Activated CD4-positive, alpha-beta T cell treated with anti-CD3 and anti-CD28 coated beads, Interleukin-2, amount 10 ng/mL, durations not matched to agents 24 days and 14 days (primary cell): ENCODE measurements around the gene MYLK4. TPM values are rescaled to one million over a fixed set of nuclear protein-coding genes. Genes with fewer than 3 reads are reported as not detected.
"Not testable (repeated sequence)": the region's sequence is repeated elsewhere in the genome, so short reads cannot be mapped to it uniquely, and the experiment has no call there.

ENCODE experiments used
- DNase-seq: peaks from one replicate; pipeline ENCODE4 v3.0.0; 2022
- H3K27ac Mint-ChIP-seq: one replicate; pipeline ENCODE4 v1.8.0; 2022; ENCODE audit warnings: mild to moderate bottlenecking, mixed read lengths
- H3K27me3 Mint-ChIP-seq: one replicate; pipeline ENCODE4 v1.8.0; 2022; ENCODE audit warnings: mixed read lengths
- H3K36me3 Mint-ChIP-seq: one replicate; pipeline ENCODE4 v1.8.0; 2022; ENCODE audit warnings: low read depth, mild to moderate bottlenecking, mixed read lengths
- H3K4me1 Mint-ChIP-seq: one replicate; pipeline ENCODE4 v1.8.0; 2021; ENCODE audit warnings: mixed read lengths
- H3K4me3 Mint-ChIP-seq: one replicate; pipeline ENCODE4 v1.8.0; 2022; ENCODE audit warnings: mild to moderate bottlenecking, moderate library complexity, mixed read lengths
- H3K9me3 Mint-ChIP-seq: one replicate; pipeline ENCODE4 v1.8.0; 2021; ENCODE audit warnings: mixed read lengths
- intact Hi-C: fragments of 100-400 bp; cut with micrococcal nuclease; formaldehyde crosslinking; loops from one replicate; pipeline ENCODE4 v1.15.1; 2023
- total RNA-seq: library from RNA; stranded (reverse); gene quantifications from 2 replicates; pipeline ENCODE4 v1.2.3, GENCODE V29; 2022

MYLK4 gene
- total RNA-seq, 1 donor from 2014 or later, result 0.14 TPM

DNA sequence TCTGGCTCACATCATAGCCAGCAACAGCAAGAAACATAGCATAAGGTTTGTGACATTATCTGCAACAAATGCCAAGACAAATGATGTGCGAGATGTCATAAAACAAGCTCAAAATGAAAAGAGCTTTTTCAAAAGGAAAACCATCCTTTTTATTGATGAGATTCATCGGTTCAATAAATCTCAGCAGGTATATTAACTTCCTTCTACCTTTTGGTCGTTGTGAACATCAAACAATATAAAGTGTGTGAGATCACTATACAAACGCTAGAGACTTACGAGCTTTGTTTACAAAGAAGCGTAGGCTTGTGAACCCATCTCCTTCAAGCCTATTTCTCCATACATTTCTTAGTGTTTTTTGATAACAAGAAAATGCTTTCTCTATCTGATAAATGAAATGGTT is 18.0 kb upstream of the MYLK4 start:
- peaks cover 54% of the 10 kb centered on the region for H3K4me1 Mint-ChIP-seq
- intact Hi-C loops, result loop anchor here (5.0 kb wide), 2 partner anchors 134 to 521 kb away; partner anchors contain the start of genes GMDS and SERPINB9
- peak overlapping the region; percentile 88 for H3K4me3 Mint-ChIP-seq
- H3K27ac Mint-ChIP-seq, result no peak overlapping the region
- peaks cover 39% of the 10 kb centered on the region for H3K36me3 Mint-ChIP-seq
- DNase-seq, result no peak
- no peaks in the 10 kb centered on the region for H3K27me3 Mint-ChIP-seq
- no peaks in the 10 kb centered on the region for H3K9me3 Mint-ChIP-seq

GRCh38 chr6:2767657-2768524 is 17.2 kb upstream of the MYLK4 start:
- DNase-seq, result peak; percentile 67
- H3K9me3 Mint-ChIP-seq, result no peaks in the 10 kb centered on the region
- H3K27me3 Mint-ChIP-seq, result no peaks in the 10 kb centered on the region
- peaks cover 33% of the 10 kb centered on the region for H3K36me3 Mint-ChIP-seq
- H3K4me3 Mint-ChIP-seq, result peak overlapping the region; percentile 88
- intact Hi-C loops, result loop anchor here (5.0 kb wide), 2 partner anchors 134 to 521 kb away; partner anchors contain the start of genes GMDS and SERPINB9
- peaks cover 47% of the 10 kb centered on the region for H3K4me1 Mint-ChIP-seq
- peak overlapping the region; percentile 22 for H3K27ac Mint-ChIP-seq

DNA sequence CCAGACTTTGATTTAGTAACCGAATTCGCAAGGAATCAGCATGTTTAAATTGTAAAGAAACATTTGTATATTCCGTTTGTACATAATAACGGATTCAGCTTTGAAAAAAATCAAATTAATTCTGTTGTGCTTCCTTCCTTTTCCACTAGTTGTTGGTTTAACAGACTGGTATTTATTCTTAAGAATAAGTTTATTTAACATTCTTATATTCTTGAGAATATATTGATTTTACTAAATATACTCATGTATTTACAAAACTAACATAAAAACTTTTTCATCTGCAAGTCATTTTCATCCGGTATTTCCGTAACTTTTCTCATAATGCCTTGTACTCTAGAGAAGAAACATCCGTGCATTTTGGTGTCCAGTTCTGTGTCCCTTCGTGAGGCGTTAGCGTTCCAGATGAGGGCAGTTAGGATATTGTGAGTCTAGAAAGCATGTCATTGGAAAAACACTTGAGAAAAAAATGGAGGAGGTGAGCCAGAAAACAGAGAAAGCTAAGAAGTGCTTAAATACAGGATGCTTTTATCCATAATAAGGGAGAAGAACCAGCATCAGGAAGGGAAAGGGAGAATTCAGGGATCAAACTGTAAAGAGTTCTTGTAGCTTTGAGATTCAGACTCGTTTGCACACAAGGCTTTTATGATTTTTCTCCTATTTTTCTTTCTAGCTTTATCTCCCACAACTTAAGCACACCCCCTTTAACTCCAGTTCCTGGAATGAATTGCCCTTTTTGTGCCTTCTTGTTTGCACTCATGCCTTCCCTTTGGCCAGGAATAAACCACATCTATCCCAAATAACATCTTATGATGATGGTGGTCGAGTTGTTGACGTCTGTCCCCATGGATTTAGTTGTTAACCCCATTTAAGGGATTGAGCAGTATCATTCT is 16.3 kb upstream of the MYLK4 start:
- Mint-ChIP-seq H3K9me3 (no peaks in the 10 kb centered on the region), H3K27me3 (no peaks in the 10 kb centered on the region), H3K4me3 (peak overlapping the region; percentile 88), H3K4me1 (peaks cover 43% of the 10 kb centered on the region), H3K27ac (peak overlapping the region; percentile 92), H3K36me3 (peaks cover 29% of the 10 kb centered on the region)
- intact Hi-C loops, result loop anchor here (5.0 kb wide), 2 partner anchors 135 to 520 kb away; partner anchors contain the start of genes GMDS and SERPINB9
- DNase-seq, result no peak

- peaks cover 27% of the 10 kb centered on the region for H3K36me3 Mint-ChIP-seq
- peaks cover 43% of the 10 kb centered on the region for H3K4me1 Mint-ChIP-seq
- H3K27ac Mint-ChIP-seq, result peak overlapping the region; percentile 92
- H3K4me3 Mint-ChIP-seq, result peak overlapping the region; percentile 88
- H3K27me3 Mint-ChIP-seq, result no peaks in the 10 kb centered on the region
- intact Hi-C loops, result loop anchor here (1.0 to 5.0 kb wide), 7 partner anchors 76 to 519 kb away; partner anchors contain the start of genes GMDS, NQO2, PSMG4 and RIPK1
- no peaks in the 10 kb centered on the region for H3K9me3 Mint-ChIP-seq
- DNase-seq, result peak; percentile 86
Observed at GRCh38 chr6:2765896-2766766, 15.4 kb upstream of the MYLK4 start.

DNA sequence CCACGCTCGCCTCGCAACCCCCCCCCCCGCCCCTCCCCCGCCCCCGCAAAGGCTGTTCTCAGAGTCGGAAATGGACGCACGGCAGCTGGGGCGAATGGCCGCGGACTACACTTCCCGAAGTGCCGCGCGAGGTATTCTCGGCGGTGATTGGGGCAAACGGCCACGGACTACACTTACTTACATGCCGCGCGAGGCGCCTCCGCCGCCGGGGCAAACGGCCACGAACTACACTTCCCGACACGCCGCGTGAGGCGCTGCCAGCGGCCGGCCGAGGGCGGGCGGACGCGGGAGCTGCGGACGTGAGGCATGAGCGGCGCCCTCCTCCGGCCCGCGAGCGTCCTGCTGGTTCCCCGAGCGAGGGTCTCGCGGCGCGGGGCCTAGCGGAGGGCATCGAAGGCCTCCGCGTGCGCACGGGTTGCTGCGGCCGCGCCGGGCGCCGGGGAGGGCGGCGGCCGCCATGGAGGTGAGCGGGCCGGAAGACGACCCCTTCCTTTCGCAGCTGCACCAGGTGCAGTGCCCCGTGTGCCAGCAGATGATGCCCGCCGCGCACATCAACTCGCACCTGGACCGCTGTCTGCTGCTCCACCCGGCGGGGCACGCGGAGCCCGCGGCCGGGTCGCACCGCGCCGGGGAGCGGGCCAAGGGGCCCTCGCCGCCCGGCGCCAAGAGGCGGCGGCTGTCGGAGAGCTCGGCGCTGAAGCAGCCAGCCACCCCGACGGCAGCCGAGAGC is 14.6 kb upstream of the MYLK4 start, which contains the start of gene WRNIP1:
WRNIP1 (plus strand) TSS at position 228 of the 730 bp plus-strand sequence; CDS start at position 458, 230 bp downstream.
- Mint-ChIP-seq H3K36me3 (peaks cover 23% of the 10 kb centered on the region), H3K4me3 (peak within 1 kb of the TSS; percentile 88), H3K27ac (peak within 1 kb of the TSS; percentile 95), H3K27me3 (no peaks in the 10 kb centered on the region), H3K4me1 (peaks cover 45% of the 10 kb centered on the region), H3K9me3 (no peaks in the 10 kb centered on the region)
- peak; percentile 99 for DNase-seq
- intact Hi-C loops, result loop anchor here (1.0 to 5.0 kb wide), 7 partner anchors 77 to 518 kb away; partner anchors contain the start of genes GMDS, NQO2, PSMG4 and RIPK1

GRCh38 chr6:2764610-2765165 is 14.0 kb upstream of the MYLK4 start:
- Mint-ChIP-seq H3K27me3 (no peaks in the 10 kb centered on the region), H3K4me1 (peaks cover 39% of the 10 kb centered on the region), H3K36me3 (peaks cover 17% of the 10 kb centered on the region), H3K4me3 (peak overlapping the region; percentile 88), H3K27ac (peak overlapping the region; percentile 95), H3K9me3 (no peaks in the 10 kb centered on the region)
- intact Hi-C loops, result loop anchor here (1.0 to 5.0 kb wide), 7 partner anchors 78 to 517 kb away; partner anchors contain the start of genes GMDS, NQO2, PSMG4 and RIPK1
- DNase-seq, result peak; percentile 90

DNA sequence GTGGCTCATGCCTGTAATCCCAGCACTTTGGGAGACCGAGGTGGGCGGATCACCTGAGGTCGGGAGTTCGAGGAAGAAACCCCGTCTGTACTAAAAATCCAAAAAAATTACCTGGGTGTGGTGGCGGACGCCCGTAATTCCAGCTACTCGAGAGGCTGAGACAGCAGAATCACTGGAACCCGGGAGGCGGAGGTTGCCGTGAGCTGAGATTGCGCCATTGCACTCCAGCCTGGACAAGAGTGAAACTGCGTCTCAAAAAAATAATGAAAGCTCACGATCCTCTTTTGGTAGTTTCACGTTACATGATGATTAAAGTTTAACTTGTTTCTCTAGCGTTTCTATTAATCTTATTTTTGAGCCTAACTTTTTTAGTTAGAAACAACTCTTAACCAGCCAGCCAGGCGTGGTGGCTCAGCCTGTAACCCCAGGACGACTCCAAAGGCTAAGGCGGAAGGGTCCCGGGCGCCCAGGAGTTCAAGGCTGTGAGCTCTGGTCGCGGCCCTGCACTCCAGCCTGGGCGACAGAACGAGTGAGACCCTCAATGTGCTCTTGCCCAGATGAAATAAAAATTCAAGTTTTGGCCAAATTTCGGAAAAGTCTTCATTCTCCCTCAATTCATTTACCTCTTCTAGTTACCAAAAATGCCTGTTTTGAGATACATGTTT is 13.3 kb upstream of the MYLK4 start:
- Mint-ChIP-seq H3K27me3 (no peaks in the 10 kb centered on the region), H3K4me3 (peak overlapping the region; percentile 88), H3K9me3 (no peaks in the 10 kb centered on the region), H3K27ac (peak overlapping the region; percentile 95), H3K36me3 (peaks cover 17% of the 10 kb centered on the region), H3K4me1 (peaks cover 36% of the 10 kb centered on the region)
- no peak for DNase-seq
- intact Hi-C loops, result loop anchor here (2.0 kb wide), 1 partner anchor 495 kb away; the partner anchor contains the start of gene PSMG4

GRCh38 chr6:2763345-2763841 is 12.7 kb upstream of the MYLK4 start:
- H3K36me3 Mint-ChIP-seq, result peaks cover 12% of the 10 kb centered on the region
- peaks cover 2% of the 10 kb centered on the region for H3K27me3 Mint-ChIP-seq
- H3K9me3 Mint-ChIP-seq, result no peaks in the 10 kb centered on the region
- no peak for DNase-seq
- intact Hi-C loops, result no loop called here
- H3K4me1 Mint-ChIP-seq, result peaks cover 31% of the 10 kb centered on the region
- H3K4me3 Mint-ChIP-seq, result no peak overlapping the region
- no peak overlapping the region for H3K27ac Mint-ChIP-seq

- DNase-seq, result peak; percentile 67
- H3K4me3 Mint-ChIP-seq, H3K9me3 Mint-ChIP-seq, H3K27ac Mint-ChIP-seq, H3K27me3 Mint-ChIP-seq, H3K36me3 Mint-ChIP-seq, intact Hi-C loops: not testable (repeated sequence)
- peaks cover 25% of the 10 kb centered on the region for H3K4me1 Mint-ChIP-seq
Observed at GRCh38 chr6:2762868-2763267, 12.1 kb upstream of the MYLK4 start.

DNA sequence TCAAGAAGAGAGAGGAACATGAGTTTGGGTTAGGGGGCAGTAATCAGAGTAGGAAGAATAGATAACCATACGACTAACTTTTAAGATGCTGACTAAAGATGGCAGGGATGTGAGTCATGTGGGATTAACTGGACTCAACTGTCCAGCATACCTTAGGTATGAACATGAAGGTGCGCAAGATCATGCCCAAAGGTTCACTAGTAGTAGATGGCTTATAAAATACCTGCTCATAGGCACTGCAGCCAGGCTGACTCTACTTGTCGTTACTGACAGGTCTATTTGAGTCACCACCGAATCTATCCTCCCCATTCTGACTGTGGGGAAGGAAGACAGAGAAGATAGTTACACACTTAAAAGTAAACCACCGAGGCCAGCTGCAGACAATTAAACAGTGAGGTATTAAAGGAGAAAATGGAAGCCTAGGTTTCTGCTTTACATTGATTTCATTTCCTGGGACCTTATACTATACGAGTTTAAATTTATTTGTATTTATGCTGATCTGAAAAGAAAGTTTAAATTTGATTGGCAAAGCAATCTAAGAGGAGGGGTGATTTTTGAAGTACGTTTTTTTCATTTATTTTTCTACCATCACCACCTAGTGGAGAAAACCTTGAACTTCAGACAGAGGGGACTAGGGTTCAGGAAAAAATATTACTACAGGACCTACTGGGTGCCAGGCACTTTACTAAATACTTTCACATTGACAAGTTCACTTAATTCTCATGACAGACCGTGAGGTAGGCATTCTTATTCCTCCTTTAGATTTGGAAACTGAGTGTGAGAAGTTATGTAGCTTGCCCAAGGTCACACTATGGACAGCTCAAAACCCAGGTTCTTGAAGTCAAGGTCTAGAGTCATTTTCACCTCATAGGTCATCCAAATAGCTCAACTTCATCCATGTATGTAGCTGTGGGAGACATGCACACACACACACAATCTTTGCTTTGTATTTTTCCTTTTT is 10.4 kb upstream of the MYLK4 start:
- DNase-seq, result peak; percentile 74
- Mint-ChIP-seq H3K4me1 (peaks cover 16% of the 10 kb centered on the region), H3K27ac (no peak overlapping the region), H3K4me3 (peak overlapping the region; percentile 55), H3K36me3 (peaks cover 1% of the 10 kb centered on the region), H3K27me3 (peaks cover 13% of the 10 kb centered on the region), H3K9me3 (no peaks in the 10 kb centered on the region)
- intact Hi-C loops, result no loop called here

GRCh38 chr6:2758980-2759379 is 8.3 kb upstream of the MYLK4 start:
- Mint-ChIP-seq H3K9me3 (no peaks in the 10 kb centered on the region), H3K27me3 (peaks cover 30% of the 10 kb centered on the region), H3K4me1 (peaks cover 8% of the 10 kb centered on the region), H3K4me3 (no peak overlapping the region), H3K36me3 (no peaks in the 10 kb centered on the region), H3K27ac (no peak overlapping the region)
- no peak for DNase-seq
- intact Hi-C loops, result no loop called here
